Measurements from ENCODE around the gene UNG. TPM values are rescaled to one million over a fixed set of nuclear protein-coding genes. Genes with fewer than 3 reads are reported as not detected.
A peak's percentile ranks its signal among the peaks of the same experiment; 100 is the strongest.

The UNG gene
- total RNA-seq, 4 donors from 2014 or later: 6.7 to 29.4 (median 20.9) TPM

GRCh38 chr12:109115404-109115757 is 18.0 kb downstream of the UNG start:
- DNase-seq: no peak
- Histone ChIP-seq H3K36me3 (no peaks in the 10 kb centered on the region), H3K4me1 (peaks cover 25 to 64% (median 53%) of the 10 kb centered on the region in 4 donors), H3K27ac (peak overlapping the region; percentile 93 to 98 (median 95)), H3K9me3 (no peaks in the 10 kb centered on the region), H3K4me3 (no peak overlapping the region), H3K27me3 (no peaks in the 10 kb centered on the region)
- in situ Hi-C loops (cut with MboI; ENCODE audit: low pct_ligation_motif_present in 1 of 4, low pct_unique_long_range_greater_than_20kb in 1 of 4, low sequenced_read_pairs in 3 of 4): loop anchor here in 1 of 4 donors (25.0 kb wide), 1 partner anchor 272 kb away; no protein-coding TSS in a partner anchor
- intact Hi-C loops (cut with DNase I; ENCODE audit: low total_unique reads): loop anchor here (1.0 kb wide), 1 partner anchor 40 kb away; no protein-coding TSS in a partner anchor
- 55 to 60% methylated on average over 2 to 3 of the region's 3 CpGs for WGBS, 2 donors (ENCODE audit: low coverage in 1 of 2)
- TF ChIP-seq POLR2A (IDR thresholded peaks at IDR 0.05) (no peak), EP300 (IDR thresholded peaks at IDR 0.05; ENCODE audit: low read depth) (no peak), POLR2AphosphoS5 (IDR thresholded peaks at IDR 0.05) (no peak)
- TF ChIP-seq, protein P1, sequence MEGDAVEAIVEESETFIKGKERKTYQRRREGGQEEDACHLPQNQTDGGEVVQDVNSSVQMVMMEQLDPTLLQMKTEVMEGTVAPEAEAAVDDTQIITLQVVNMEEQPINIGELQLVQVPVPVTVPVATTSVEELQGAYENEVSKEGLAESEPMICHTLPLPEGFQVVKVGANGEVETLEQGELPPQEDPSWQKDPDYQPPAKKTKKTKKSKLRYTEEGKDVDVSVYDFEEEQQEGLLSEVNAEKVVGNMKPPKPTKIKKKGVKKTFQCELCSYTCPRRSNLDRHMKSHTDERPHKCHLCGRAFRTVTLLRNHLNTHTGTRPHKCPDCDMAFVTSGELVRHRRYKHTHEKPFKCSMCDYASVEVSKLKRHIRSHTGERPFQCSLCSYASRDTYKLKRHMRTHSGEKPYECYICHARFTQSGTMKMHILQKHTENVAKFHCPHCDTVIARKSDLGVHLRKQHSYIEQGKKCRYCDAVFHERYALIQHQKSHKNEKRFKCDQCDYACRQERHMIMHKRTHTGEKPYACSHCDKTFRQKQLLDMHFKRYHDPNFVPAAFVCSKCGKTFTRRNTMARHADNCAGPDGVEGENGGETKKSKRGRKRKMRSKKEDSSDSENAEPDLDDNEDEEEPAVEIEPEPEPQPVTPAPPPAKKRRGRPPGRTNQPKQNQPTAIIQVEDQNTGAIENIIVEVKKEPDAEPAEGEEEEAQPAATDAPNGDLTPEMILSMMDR (IDR thresholded peaks at IDR 0.05): no peak

GRCh38 chr12:109115758-109116610 is 18.6 kb downstream of the UNG start, which contains the start of gene ACACB:
Gene ACACB (plus strand): TSS chr12:109116587. CDS start chr12:109139406, 22,819 bp downstream.
- 41 to 55% methylated on average over 8 to 14 of the region's 14 CpGs for WGBS, 2 donors (ENCODE audit: low coverage in 1 of 2)
- H3K27ac ChIP-seq: peak within 1 kb of the TSS; percentile 93 to 98 (median 95)
- TF ChIP-seq, protein P1 (IDR thresholded peaks at IDR 0.05): no peak
- TF ChIP-seq POLR2AphosphoS5 (IDR thresholded peaks at IDR 0.05) (peak; percentile 41 to 91 (median 91)), POLR2A (IDR thresholded peaks at IDR 0.05) (peak; percentile 41), EP300 (IDR thresholded peaks at IDR 0.05; ENCODE audit: low read depth) (peak; percentile 85)
- no peaks in the 10 kb centered on the region for H3K36me3 ChIP-seq
- peak within 1 kb of the TSS in 1 of 4 donors; percentile 7 for H3K4me3 ChIP-seq
- no peaks in the 10 kb centered on the region for H3K9me3 ChIP-seq
- H3K27me3 ChIP-seq: no peaks in the 10 kb centered on the region
- peaks cover 25 to 60% (median 49%) of the 10 kb centered on the region in 4 donors for H3K4me1 ChIP-seq
- intact Hi-C loops (cut with DNase I; ENCODE audit: low total_unique reads) (loop anchor here (1.0 kb wide), 1 partner anchor 39 kb away; no protein-coding TSS in a partner anchor), in situ Hi-C loops (cut with MboI; ENCODE audit: low pct_ligation_motif_present in 1 of 4, low pct_unique_long_range_greater_than_20kb in 1 of 4, low sequenced_read_pairs in 3 of 4) (loop anchor here in 1 of 4 donors (25.0 kb wide), 1 partner anchor 271 kb away; no protein-coding TSS in a partner anchor)
- peak; percentile 78 for DNase-seq

GRCh38 chr12:109116611-109116949 is 19.2 kb downstream of the UNG start:
- Histone ChIP-seq H3K27ac (peak overlapping the region; percentile 93 to 98 (median 95)), H3K36me3 (no peaks in the 10 kb centered on the region), H3K4me3 (peak overlapping the region in 1 of 4 donors; percentile 7), H3K9me3 (no peaks in the 10 kb centered on the region), H3K27me3 (no peaks in the 10 kb centered on the region), H3K4me1 (peaks cover 25 to 60% (median 48%) of the 10 kb centered on the region in 4 donors)
- TF ChIP-seq EP300 (IDR thresholded peaks at IDR 0.05; ENCODE audit: low read depth) (no peak), POLR2AphosphoS5 (IDR thresholded peaks at IDR 0.05) (peak in 1 of 3 donors; percentile 31)
- no peak for DNase-seq
- in situ Hi-C loops (cut with MboI; ENCODE audit: low pct_ligation_motif_present in 1 of 4, low pct_unique_long_range_greater_than_20kb in 1 of 4, low sequenced_read_pairs in 3 of 4): loop anchor here in 1 of 4 donors (25.0 kb wide), 1 partner anchor 271 kb away; no protein-coding TSS in a partner anchor
- WGBS, 2 donors (ENCODE audit: low coverage in 1 of 2): 66 to 74% methylated on average over 3 to 12 of the region's 12 CpGs
- intact Hi-C loops (cut with DNase I; ENCODE audit: low total_unique reads): no loop called here

DNA sequence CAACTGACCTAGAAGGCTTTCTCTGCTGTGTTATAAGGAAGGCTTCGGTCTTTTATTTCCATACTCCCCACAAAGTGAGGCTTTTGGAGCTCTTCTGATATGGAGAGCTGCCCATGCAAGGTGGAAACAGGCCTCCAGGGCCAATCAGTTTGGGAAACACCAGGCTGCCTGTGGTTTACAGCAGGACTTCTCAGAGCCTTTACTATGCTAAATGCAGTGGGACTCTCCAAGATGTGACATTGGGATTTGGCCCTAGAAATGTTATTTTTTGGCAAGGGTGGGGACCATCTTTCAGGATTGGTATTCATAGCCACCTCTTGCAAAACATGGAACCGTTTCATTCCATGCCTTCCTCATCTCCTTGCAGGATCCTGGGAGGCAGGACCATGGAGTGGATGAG is 22.7 kb downstream of the UNG start:
- Histone ChIP-seq H3K4me3 (no peak overlapping the region), H3K36me3 (no peaks in the 10 kb centered on the region), H3K27ac (no peak overlapping the region), H3K9me3 (no peaks in the 10 kb centered on the region), H3K27me3 (no peaks in the 10 kb centered on the region), H3K4me1 (peaks cover 15 to 34% (median 20%) of the 10 kb centered on the region in 4 donors)
- TF ChIP-seq EP300 (IDR thresholded peaks at IDR 0.05; ENCODE audit: low read depth) (no peak), POLR2AphosphoS5 (IDR thresholded peaks at IDR 0.05) (no peak), POLR2A (IDR thresholded peaks at IDR 0.05) (no peak)
- TF ChIP-seq, protein P1 (IDR thresholded peaks at IDR 0.05): no peak
- in situ Hi-C loops (cut with MboI; ENCODE audit: low pct_ligation_motif_present in 1 of 4, low pct_unique_long_range_greater_than_20kb in 1 of 4, low sequenced_read_pairs in 3 of 4) (loop anchor here in 1 of 4 donors (25.0 kb wide), 1 partner anchor 267 kb away; no protein-coding TSS in a partner anchor), intact Hi-C loops (cut with DNase I; ENCODE audit: low total_unique reads) (no loop called here)
- no peak for DNase-seq
- 50 to 92% methylated on average over 1 to 2 of the region's 2 CpGs for WGBS, 2 donors (ENCODE audit: low coverage in 1 of 2)
